ENCODE results near the gene DNASE1.

DNASE1 gene

DNA sequence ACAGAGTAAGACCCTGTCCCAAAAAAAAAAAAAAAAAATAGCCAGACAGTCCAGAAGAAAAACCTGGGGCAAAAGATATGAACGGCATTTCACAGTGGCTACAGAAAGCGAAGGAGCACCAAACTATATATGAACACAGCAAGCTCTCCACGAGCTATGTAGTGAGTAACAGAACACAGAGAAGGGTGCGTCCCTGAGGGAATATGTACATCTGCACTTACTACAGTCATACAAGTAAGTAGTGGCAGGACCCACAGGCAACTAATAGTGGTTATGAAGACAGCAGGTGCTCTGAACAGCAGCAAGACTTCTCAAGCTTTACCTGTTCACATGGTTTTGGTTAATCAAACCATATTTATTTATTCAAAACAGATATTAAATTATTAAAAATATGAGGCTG, 47.0 kb downstream of the DNASE1 start:
- DNase-seq: no peak

DNA sequence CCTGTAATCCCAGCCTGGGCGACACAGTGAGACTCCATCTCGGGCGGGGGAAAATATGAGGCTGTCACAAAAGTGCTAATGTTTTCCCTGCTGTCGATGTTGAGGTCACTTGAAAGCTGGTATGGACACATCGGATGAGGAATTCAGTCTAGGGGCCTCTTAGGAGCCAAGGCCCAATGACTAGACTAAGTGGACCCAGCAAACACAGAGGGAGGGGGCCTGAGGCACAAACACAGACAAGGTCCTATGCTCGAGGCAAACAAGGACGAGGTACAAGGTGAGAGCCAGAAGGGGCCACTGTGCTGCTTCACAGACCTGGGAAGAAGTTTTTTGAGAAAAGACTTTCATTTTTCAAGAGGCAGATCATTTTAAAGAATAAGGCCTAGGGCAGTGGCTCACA, 47.6 kb downstream of the DNASE1 start:
- DNase-seq: no peak

DNA sequence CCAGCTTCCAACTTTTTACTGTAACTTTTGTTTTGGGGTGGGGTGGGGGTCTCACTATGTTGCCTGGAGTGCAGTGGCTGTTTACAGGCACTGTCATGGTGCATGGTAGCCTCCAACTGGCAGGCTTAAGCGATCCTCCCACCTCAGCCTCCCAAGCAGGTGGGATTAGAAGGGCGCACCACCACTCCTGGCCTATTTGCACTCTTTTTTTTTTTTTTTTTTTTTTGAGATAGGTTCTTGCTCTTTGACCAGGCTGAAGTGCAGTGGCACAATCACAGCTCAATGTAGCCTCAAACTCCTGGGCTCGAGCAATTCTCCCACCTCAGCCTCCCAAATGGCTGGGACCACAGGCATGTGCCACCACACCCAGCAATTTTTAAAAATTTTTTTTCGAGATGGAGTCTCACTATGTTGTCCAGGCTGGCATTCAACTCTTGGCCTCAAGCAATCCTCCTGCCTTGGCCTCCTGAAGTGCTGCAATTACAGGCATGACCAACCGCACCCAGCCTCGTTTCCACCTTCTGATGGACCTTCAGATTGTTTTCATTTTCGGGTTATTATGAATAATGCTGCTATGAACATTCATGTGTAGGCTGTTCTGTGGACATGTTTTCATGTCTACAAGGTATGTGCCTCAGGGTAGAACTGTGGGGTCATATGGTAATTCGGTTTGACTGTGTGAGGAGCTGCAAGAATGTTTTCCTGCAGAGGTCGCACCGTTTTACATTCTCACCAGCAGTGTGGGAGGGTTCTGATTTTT, 51.9 kb downstream of the DNASE1 start:
- no peak for DNase-seq
